Measurements from ENCODE around the gene ARHGEF16. TPM values are rescaled to one million over a fixed set of nuclear protein-coding genes. Genes with fewer than 3 reads are reported as not detected.
A peak's percentile ranks its signal among the peaks of the same experiment; 100 is the strongest.

The ARHGEF16 gene
- total RNA-seq, 1 donor from 2014 or later, result 11.3 TPM

- no peak for TF ChIP-seq CTCF (conservative IDR thresholded peaks at IDR 0.05)
- Mint-ChIP-seq H3K27ac (ENCODE audit: unreplicated experiment) (peak overlapping the region; percentile 43), H3K4me1 (peaks cover 45% of the 10 kb centered on the region), H3K27me3 (ENCODE audit: low read depth) (no peaks in the 10 kb centered on the region), H3K9me3 (no peaks in the 10 kb centered on the region), H3K36me3 (ENCODE audit: low read depth) (no peaks in the 10 kb centered on the region), H3K4me3 (peak overlapping the region; percentile 65)
- no peak for DNase-seq (ENCODE audit: low read depth, low spot score)
These were observed 2.8 kb downstream of the ARHGEF16 start for GRCh38 chr1:3456964-3457909.

- DNase-seq (ENCODE audit: low read depth, low spot score), result no peak
- Mint-ChIP-seq H3K9me3 (no peaks in the 10 kb centered on the region), H3K4me3 (peak overlapping the region; percentile 52), H3K36me3 (ENCODE audit: low read depth) (no peaks in the 10 kb centered on the region), H3K27me3 (ENCODE audit: low read depth) (no peaks in the 10 kb centered on the region), H3K27ac (ENCODE audit: unreplicated experiment) (peak overlapping the region; percentile 63), H3K4me1 (peaks cover 45% of the 10 kb centered on the region)
- TF ChIP-seq CTCF (conservative IDR thresholded peaks at IDR 0.05), result no peak
These were observed 3.7 kb downstream of the ARHGEF16 start for GRCh38 chr1:3457910-3458883.

- no peak for DNase-seq (ENCODE audit: low read depth, low spot score)
- no peaks in the 10 kb centered on the region for H3K36me3 Mint-ChIP-seq (ENCODE audit: low read depth)
- TF ChIP-seq CTCF (conservative IDR thresholded peaks at IDR 0.05), result no peak
- peaks cover 45% of the 10 kb centered on the region for H3K4me1 Mint-ChIP-seq
- peak overlapping the region; percentile 52 for H3K4me3 Mint-ChIP-seq
- H3K27me3 Mint-ChIP-seq (ENCODE audit: low read depth), result no peaks in the 10 kb centered on the region
- no peak overlapping the region for H3K27ac Mint-ChIP-seq (ENCODE audit: unreplicated experiment)
- no peaks in the 10 kb centered on the region for H3K9me3 Mint-ChIP-seq
These were observed 4.8 kb downstream of the ARHGEF16 start for GRCh38 chr1:3459051-3459908.

- Mint-ChIP-seq H3K4me1 (peaks cover 42% of the 10 kb centered on the region), H3K9me3 (no peaks in the 10 kb centered on the region), H3K36me3 (ENCODE audit: low read depth) (no peaks in the 10 kb centered on the region), H3K27ac (ENCODE audit: unreplicated experiment) (peak overlapping the region; percentile 78), H3K27me3 (ENCODE audit: low read depth) (no peaks in the 10 kb centered on the region), H3K4me3 (peak overlapping the region; percentile 19)
- no peak for DNase-seq (ENCODE audit: low read depth, low spot score)
- TF ChIP-seq CTCF (conservative IDR thresholded peaks at IDR 0.05), result no peak
These were observed 5.6 kb downstream of the ARHGEF16 start for GRCh38 chr1:3459940-3460671.
